ENCODE results near the gene DCAF11.

The DCAF11 gene

DNA sequence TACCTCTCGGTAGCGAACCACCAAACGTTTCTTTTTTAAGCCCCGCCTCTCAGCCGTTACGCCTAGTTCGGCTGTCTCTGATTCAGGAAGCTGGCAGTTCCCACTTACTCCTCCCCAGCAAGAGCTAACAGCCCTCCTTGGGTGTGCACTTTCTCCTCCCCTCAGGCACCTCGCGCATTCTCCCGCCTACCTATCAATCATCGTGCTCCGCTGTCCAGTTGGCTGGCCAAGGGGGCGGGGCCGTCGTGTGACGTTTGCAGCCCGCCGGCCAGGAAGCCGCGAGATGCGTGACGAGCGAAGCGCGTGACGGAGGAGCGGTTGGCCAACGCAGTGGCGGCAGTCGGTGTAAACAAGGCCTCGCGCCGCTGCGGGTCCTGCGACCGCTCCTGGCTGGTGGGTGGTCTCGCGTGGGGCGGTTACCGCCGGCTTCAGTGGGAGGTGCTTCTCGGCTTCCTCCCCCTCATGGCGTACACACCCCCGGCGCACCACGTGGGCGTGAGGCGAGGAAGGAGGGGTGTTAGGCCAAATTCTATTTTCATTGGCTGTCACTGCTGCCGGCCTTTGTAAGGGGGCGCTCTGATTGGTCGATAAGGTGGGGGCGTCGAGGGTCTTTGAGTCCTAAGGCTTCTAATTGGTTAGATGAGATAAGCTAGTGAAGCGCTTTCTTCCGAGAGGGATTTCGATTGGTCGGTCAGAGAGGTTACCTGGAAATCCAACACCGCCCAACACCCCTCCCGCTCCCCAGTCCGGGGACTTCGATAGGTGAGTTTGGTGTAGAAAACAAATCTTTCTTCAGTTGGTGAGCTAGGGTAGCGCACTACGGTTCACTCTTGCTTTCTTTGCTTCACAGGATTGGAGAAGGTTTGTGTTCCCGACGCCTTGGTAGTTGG lies at the start of gene DCAF11, which contains the start of gene NRL:
DCAF11 (plus strand) TSS at position 246 of the 890 bp plus-strand sequence. CDS start 818 bp downstream, outside the sequence.
NRL (minus strand) TSS at position 418 of the 890 bp plus-strand sequence. CDS start 32,101 bp downstream, outside the sequence.
- DNase-seq: peak; percentile 98

DNA sequence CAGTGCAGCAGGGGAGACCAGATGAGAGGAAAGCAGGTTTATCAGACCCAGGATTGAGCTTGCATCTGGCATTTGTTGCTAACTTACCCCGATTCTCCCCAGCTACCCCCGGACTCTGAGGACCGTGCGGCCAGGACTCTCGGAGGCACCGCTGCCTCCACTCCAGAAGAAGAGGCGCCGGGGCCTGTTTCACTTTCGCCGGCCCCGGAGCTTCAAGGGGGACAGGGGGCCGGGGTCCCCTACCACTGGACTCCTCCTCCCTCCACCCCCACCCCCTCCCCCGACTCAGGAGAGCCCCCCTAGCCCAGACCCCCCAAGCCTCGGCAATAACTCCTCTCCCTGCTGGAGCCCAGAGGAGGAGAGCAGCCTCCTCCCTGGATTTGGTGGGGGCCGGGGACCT lies 49.7 kb upstream of the DCAF11 start:
- no peak for DNase-seq

- no peak for DNase-seq
These were observed 49.2 kb upstream of the DCAF11 start for GRCh38 chr14:24065408-24065807.

- no peak for DNase-seq
These were observed 48.0 kb upstream of the DCAF11 start for GRCh38 chr14:24066496-24067132.

DNA sequence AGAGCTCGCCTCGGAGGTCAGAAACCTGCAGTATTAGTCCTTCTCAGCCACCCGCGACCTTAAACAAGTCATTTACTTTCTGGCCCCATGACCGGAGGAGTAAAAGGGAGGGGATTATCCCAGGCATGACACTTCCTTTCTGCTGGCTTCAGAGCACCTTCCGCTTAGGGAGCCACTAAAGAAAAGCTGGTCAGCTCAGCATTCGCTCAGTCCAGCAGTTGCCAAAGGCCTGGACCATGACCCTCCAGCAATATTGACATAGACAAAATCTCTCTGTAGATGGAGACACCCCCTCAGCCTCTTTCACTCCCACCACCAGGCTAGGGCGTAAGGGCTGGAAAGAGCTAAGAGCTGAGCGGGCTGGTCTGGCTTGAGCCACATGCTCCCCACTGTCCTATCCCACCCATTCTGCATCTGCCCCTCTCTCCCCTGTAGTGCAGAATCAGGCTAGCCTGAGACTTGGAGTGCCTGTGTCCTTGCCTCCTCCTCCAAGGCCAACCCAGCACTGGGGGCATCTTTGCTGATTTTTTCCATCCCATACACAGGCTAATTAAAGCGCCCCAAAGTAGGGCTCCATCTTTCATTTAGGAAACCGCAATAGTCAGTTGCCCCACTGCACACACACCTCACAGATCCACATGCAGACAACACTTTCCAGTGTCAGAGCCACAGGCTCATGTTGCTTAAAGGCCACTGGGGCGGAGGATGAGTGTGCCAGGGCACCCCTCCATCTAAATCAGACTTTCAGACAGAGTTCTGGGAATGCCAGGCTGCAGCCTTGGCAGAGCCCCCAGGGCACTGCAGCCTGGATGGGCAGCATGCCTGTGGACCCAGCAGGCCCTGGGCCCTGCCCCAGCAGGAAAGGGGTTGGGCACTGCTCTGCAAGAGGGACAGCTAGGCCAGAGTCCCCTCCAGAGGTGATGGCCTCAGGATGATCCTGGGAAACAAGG lies 47.2 kb upstream of the DCAF11 start:
- DNase-seq: no peak

GRCh38 chr14:24068711-24069410 lies 45.7 kb upstream of the DCAF11 start:
- DNase-seq: no peak

DNA sequence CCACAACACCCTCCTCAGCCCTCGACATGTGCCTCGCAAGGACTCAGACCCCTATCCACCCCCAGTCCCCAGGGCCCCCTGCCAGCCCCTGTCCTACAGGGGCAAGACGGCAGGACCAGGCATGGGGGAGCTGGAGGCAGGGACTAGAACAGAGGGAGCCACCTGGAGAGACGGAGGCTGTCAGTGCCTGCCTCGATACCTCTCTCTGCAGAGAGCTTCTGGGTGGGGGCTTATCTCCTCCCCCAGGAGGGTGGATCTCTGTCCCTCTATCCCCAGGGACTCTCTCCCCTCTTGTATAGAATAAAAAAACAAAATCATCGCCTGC lies 45.2 kb upstream of the DCAF11 start:
- no peak for DNase-seq

GRCh38 chr14:24070285-24071143 lies 44.1 kb upstream of the DCAF11 start:
- no peak for DNase-seq

GRCh38 chr14:24071144-24071697 lies 43.4 kb upstream of the DCAF11 start, which contains the start of gene CPNE6:
TSS of gene CPNE6 (plus strand) at chr14:24071562. CDS start at chr14:24072937, 1,375 bp downstream.
- peak; percentile 38 for DNase-seq

GRCh38 chr14:24071836-24072430 lies 42.6 kb upstream of the DCAF11 start:
- no peak for DNase-seq

GRCh38 chr14:24072436-24072835 lies 42.1 kb upstream of the DCAF11 start:
- DNase-seq: no peak

DNA sequence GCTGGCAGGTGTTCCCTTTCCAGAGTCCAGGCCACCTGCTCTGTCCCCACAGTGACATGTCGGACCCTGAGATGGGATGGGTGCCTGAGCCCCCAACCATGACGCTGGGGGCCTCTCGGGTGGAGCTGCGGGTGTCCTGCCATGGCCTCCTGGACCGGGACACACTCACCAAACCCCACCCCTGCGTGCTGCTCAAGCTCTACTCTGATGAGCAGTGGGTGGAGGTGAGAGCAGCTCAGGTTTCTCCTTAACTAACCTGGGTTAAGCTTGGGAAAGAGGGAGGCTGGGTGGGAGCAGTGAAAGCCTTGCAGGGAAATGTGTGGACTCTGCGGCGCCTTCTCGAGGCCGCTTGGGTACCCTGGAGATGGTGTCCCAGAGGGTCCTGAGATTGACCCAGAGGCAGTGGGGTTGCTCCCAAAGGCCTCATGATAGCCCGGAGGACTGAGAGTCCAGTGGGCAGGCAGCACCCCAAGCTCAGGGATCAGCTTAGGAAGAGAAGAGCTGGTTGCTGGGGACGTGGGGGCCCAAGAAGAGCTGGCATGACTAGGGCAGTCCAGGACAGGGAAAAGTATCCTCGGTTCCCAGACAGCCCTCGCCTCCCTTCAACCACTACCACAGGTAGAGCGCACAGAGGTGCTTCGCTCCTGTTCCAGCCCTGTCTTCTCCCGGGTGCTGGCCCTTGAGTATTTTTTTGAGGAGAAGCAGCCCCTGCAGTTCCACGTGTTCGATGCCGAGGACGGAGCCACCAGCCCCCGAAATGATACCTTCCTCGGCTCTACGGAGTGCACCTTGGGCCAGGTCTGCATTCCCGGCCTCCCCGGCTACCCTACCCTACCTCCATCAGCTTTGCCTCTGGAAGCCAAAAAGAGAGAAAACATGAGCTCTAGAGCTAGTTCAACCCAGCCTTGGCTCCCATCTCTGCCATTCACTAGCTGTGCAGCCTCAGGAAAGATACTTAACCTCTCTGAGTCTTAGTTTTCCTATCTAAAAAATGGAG lies 41.4 kb upstream of the DCAF11 start:
- DNase-seq: no peak

- DNase-seq: no peak
These were observed 39.7 kb upstream of the DCAF11 start for GRCh38 chr14:24074625-24075484.

DNA sequence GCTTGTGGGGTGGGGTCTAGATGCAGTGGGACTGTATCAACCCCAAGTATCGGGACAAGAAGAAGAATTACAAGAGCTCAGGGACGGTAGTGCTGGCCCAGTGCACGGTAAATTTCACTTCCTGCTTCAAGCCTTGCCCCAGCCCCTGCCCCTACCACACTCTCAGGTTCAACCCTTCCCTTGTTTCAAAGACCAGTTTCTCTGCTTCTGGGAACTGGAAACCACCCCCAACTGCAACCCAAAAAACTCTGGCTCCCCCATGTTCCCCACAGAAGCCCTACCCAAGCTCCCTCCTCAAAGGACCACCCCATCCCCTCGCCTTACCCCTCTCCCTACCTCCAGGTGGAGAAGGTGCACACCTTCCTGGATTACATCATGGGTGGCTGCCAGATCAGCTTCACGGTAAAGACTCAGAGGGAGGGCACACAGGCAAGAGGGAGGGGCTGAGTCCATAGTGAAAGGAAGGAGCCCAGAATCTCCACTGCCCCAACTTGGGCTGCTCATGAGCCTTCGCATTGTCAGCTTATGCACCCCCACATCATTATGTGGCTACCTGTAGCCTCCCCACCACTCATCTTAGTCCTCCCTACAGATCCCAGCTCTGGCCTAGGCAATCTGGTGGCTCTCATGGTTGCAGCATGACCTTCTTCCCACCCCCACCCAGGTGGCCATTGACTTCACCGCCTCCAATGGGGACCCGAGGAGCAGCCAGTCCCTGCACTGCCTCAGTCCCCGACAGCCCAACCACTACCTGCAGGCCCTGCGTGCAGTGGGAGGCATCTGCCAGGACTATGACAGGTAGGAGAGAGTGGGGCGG lies 38.9 kb upstream of the DCAF11 start:
- DNase-seq: no peak

DNA sequence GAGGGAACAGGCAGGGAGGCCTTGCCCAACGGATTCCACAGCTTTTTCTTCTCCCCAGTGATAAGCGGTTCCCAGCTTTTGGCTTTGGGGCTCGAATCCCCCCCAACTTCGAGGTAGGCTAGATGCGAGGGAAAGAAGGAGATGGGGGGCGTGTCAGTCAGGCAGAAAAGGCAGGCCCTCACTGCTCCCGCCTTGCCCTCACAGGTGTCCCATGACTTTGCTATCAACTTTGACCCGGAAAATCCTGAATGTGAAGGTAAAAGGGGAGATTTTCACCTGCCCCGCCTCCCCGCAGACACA lies 38.3 kb upstream of the DCAF11 start:
- DNase-seq: no peak

GRCh38 chr14:24077086-24077485 lies 37.5 kb upstream of the DCAF11 start:
- no peak for DNase-seq

DNA sequence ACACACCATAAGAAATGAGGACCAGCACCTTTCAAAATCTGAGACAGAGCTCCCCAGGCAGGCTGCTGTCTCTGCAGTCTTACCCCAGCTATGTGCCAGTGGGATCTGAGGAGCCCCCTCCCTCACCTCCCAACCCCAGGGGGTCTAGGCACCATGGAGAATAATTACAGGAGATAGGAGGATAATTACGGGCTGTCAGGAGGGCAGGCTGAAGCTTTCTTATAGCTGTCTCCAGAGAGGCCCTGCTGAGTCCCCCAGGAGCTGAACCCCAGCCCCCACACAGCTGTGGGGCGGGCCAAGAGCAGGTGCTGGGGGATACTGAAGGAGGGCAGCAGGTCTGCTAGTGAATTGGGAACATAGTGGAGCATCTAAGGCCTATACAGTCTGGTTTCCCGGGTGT lies 36.4 kb upstream of the DCAF11 start:
- DNase-seq: no peak

All from stimulated activated naive CD4-positive, alpha-beta T cell treated with Interleukin-2 at 50 U/mL for 16 hours (primary cell).